ENCODE data around the gene PDE4D.

PDE4D gene

DNA sequence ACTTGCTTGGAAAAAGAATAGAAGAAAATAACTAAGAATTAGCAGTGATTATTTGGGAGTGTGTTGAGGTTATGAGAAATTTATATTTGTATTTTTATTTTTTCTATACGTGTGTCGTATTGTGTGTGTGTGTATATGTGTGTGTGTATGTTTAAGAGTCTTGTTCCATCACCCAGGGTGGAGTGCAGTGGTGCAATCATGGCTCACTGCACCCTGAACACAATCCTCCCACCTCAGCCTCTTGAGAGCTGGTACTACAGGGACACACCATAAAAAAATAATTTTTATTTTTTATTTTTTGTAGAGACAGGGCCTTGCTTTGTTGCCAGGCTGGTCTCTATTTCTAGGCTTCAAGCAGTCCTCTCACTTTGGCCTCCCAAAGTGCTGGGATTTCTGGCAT is 643.8 kb downstream of the PDE4D start:
- no peak overlapping the region for H3K27ac ChIP-seq
- TF ChIP-seq ZFX (IDR thresholded peaks at IDR 0.05; ENCODE audit: borderline replicate concordance) = no peak
- TF ChIP-seq, protein P1, sequence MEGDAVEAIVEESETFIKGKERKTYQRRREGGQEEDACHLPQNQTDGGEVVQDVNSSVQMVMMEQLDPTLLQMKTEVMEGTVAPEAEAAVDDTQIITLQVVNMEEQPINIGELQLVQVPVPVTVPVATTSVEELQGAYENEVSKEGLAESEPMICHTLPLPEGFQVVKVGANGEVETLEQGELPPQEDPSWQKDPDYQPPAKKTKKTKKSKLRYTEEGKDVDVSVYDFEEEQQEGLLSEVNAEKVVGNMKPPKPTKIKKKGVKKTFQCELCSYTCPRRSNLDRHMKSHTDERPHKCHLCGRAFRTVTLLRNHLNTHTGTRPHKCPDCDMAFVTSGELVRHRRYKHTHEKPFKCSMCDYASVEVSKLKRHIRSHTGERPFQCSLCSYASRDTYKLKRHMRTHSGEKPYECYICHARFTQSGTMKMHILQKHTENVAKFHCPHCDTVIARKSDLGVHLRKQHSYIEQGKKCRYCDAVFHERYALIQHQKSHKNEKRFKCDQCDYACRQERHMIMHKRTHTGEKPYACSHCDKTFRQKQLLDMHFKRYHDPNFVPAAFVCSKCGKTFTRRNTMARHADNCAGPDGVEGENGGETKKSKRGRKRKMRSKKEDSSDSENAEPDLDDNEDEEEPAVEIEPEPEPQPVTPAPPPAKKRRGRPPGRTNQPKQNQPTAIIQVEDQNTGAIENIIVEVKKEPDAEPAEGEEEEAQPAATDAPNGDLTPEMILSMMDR (IDR thresholded peaks at IDR 0.05) = no peak

DNA sequence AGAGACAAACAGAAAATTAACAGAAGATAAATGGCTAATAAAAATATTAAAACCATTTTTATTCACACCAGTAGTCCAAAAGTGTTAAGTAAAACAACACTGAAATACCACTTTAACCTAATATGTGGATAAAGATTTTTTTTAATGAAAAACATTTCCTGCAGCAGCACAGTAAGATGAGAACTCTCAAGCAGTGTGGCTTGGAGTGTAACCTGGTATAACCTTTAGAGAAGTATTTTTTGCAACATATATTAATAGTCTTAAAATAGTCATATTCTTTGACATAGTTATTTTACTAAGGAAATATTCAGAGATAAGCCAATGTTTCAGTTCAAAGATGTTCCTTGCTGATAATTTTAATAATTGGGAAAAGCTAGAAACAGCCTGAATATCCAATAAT is 644.4 kb downstream of the PDE4D start:
- no peak overlapping the region for H3K27ac ChIP-seq
- TF ChIP-seq, protein P1 (IDR thresholded peaks at IDR 0.05) = no peak
- TF ChIP-seq ZFX (IDR thresholded peaks at IDR 0.05; ENCODE audit: borderline replicate concordance) = no peak

DNA sequence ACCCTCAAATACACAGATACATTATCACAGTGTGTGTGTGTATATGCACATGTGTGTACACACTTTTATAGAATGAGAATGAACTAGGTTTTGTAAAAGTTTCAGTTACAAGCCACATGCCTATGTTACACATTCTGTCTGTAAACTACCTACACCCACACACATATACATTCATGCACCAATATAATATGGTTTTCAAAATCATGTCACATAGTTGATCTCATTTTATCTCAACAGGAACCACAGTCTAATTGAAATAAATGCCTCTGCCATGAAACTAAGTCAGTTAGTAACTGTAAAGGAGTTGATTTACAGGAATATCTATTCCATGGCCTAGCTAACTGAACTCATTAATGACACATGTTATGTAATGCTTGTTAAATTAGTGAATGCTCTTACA is 646.6 kb downstream of the PDE4D start:
- TF ChIP-seq, protein P1 (IDR thresholded peaks at IDR 0.05) = no peak
- no peak for TF ChIP-seq ZFX (IDR thresholded peaks at IDR 0.05; ENCODE audit: borderline replicate concordance)
- H3K27ac ChIP-seq = peak overlapping the region; percentile 58

DNA sequence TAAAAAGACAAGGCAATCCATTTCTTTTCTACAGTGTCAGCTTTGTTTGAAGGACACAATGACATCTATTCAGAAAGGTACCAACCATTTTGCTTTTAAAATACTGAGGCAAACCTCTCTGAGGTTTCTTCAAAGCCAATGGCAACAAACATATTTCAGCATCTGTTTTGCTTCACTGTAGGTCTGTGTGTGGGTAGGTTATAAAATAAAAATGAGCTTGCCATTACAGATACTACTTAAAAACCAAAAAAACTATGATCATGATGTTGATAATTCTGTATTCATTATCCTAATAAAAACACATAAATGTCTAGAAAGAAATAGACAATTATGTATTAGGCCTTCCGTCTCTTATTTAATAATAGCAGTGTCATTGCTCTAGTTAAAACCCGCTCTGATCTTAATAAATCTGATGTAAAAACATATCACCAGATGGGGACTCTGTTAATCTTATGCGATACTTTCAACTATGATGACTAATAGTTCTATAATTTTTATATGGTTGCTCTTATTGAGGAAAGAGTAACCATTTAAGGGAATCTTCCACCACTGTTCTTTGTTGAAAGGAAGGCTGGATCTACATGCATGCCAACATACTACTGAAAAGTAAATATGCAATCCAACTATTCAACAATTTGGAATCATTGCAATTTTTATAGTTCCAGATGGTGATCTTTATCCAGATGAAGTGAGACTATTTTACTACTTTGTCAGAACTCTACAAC is 647.2 kb downstream of the PDE4D start:
- H3K27ac ChIP-seq = peak overlapping the region; percentile 58
- TF ChIP-seq, protein P1 (IDR thresholded peaks at IDR 0.05) = no peak
- no peak for TF ChIP-seq ZFX (IDR thresholded peaks at IDR 0.05; ENCODE audit: borderline replicate concordance)

DNA sequence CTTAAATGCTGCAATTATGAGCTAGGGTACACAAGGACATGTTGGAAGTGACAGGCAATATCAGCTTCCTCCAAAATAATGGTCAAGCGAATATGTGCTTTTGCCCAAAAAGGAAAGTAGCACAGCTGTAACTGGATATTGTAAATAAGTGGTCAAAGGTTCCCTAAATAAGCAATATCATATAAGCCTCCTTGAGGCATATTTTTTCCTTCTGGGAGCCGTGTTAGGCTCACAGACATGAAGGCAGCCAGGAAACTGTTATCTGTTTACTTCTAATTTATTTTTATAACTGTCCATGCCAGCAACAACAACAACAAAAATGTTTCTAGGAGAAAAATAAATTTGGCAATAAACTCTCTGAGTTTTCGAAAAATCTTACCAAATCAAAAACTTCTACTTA is 648.3 kb downstream of the PDE4D start:
- TF ChIP-seq, protein P1 (IDR thresholded peaks at IDR 0.05) = no peak
- no peak for TF ChIP-seq ZFX (IDR thresholded peaks at IDR 0.05; ENCODE audit: borderline replicate concordance)
- no peak overlapping the region for H3K27ac ChIP-seq

DNA sequence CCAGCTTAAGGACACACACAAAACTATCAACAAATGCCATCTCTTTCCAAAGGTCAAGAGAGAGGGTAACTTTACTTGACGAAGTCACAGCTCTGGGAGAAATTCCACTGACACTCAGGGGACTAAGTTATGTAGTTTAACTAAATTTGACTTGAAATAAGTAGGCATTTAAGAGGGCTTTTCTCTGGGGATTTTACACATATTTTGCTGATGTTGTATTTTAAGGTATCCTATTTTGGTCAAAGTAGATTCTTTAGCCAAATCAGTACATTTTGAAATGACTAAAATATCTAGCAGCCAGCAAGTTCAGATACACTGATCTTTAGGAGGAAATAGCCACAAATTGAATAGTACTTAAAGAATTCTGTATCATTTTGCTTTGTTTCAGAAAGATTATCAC is 652.0 kb downstream of the PDE4D start:
- TF ChIP-seq ZFX (IDR thresholded peaks at IDR 0.05; ENCODE audit: borderline replicate concordance) = no peak
- TF ChIP-seq, protein P1 (IDR thresholded peaks at IDR 0.05) = no peak
- no peak overlapping the region for H3K27ac ChIP-seq

DNA sequence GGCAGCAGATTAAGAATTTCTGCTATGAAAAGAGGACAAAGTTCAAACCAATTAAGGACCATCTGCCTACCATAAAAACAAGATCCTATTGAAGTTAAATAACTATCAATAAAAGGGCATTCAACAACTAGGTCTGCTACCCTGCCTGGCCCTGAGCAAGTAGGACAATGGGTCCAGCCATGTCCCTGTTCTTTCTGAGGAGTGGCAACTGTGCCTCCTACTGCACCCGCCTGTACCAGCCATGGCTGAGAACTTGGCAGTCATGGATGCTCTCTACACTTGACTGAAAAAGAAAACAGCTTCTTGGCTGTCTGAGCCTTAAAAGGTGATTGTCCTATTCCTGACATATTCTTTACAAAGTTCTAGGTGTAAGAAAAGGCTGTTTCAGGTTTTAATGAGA is 652.4 kb downstream of the PDE4D start:
- H3K27ac ChIP-seq = no peak overlapping the region
- TF ChIP-seq, protein P1 (IDR thresholded peaks at IDR 0.05) = no peak
- TF ChIP-seq ZFX (IDR thresholded peaks at IDR 0.05; ENCODE audit: borderline replicate concordance) = no peak

All from 22Rv1 (cell line).